Ascending aorta (tissue), 2 donors: ENCODE results near the gene SLC16A5. TPM values are rescaled to one million over a fixed set of nuclear protein-coding genes. Genes with fewer than 3 reads are reported as not detected.

ENCODE experiments used
- DNase-seq, 2 donors: peaks; one replicate each; pipeline ENCODE4 v3.0.0-alpha.2; 2019; ENCODE audit warnings: low spot score in 2 of 2
- H3K27ac ChIP-seq, 2 donors: fragments of 200-600 bp; sonication (generic); one replicate each; pipeline ENCODE4 v1.5.1; 2016 to 2017; ENCODE audit warnings: mild to moderate bottlenecking in 1 of 2
- H3K27me3 ChIP-seq: fragments of 200-600 bp; sonication (generic); one replicate; pipeline ENCODE4 v1.5.1; 2017
- H3K36me3 ChIP-seq, 2 donors: fragments of 200-600 bp; sonication (generic); one replicate each; pipeline ENCODE4 v1.5.1; 2016
- H3K4me1 ChIP-seq, 2 donors: fragments of 200-600 bp; sonication (generic); one replicate each; pipeline ENCODE4 v1.5.1; 2016 to 2017; ENCODE audit warnings: mild to moderate bottlenecking in 1 of 2
- H3K4me3 ChIP-seq, 2 donors: fragments of 200-600 bp; sonication (generic); one replicate each; pipeline ENCODE4 v1.5.1; 2016 to 2017; ENCODE audit warnings: mild to moderate bottlenecking in 1 of 2
- H3K9me3 ChIP-seq, 2 donors: fragments of 200-600 bp; sonication (generic); one replicate each; pipeline ENCODE4 v1.5.1; 2016
- CTCF ChIP-seq, 3 experiments: fragments of 200-600 bp in 2 of 3; fragments of 450-650 bp in 1 of 3; sonication (generic) in 2 of 3; IDR thresholded peaks; one replicate each; pipeline ENCODE4 v1.5.1; 2016 to 2019; ENCODE audit warnings: antibody characterized with exemption in 3 of 3, mild to moderate bottlenecking in 1 of 3, moderate library complexity in 1 of 3
- intact Hi-C: fragments of 100-400 bp; cut with DNase I; formaldehyde crosslinking; loops from one replicate; pipeline ENCODE4 v1.15.1; 2023
- total RNA-seq: library from RNA; depleted of rRNA; stranded (reverse); fragments of >200 nt; gene quantifications from one replicate; pipeline ENCODE4 v1.1.0, GENCODE V29; 2016

Gene SLC16A5
- total RNA-seq, 1 donor from 2014 or later = 101 TPM

GRCh38 chr17:75109046-75109406, 21.3 kb downstream of the SLC16A5 start:
- DNase-seq = no peak
- H3K4me3 ChIP-seq = peak overlapping the region; percentile 93 to 94
- TF ChIP-seq CTCF (IDR thresholded peaks at IDR 0.05) = no peak
- H3K36me3 ChIP-seq = no peaks in the 10 kb centered on the region
- no peaks in the 10 kb centered on the region for H3K27me3 ChIP-seq
- intact Hi-C loops = loop anchor here (2.0 to 5.0 kb wide), 2 partner anchors 62 to 147 kb away; partner anchors contain the start of genes ATP5PD and KCTD2
- peaks cover 3 to 23% of the 10 kb centered on the region in 2 donors for H3K4me1 ChIP-seq
- H3K9me3 ChIP-seq = no peaks in the 10 kb centered on the region
- H3K27ac ChIP-seq = no peak overlapping the region

GRCh38 chr17:75109407-75110233, 21.9 kb downstream of the SLC16A5 start, which contains the start of gene ARMC7:
ARMC7 (plus strand) TSS chr17:75109969; CDS start chr17:75110289, 320 bp downstream.
- no peaks in the 10 kb centered on the region for H3K9me3 ChIP-seq
- H3K27me3 ChIP-seq = no peaks in the 10 kb centered on the region
- no peak for TF ChIP-seq CTCF (IDR thresholded peaks at IDR 0.05)
- peaks cover 3 to 24% of the 10 kb centered on the region in 2 donors for H3K4me1 ChIP-seq
- H3K4me3 ChIP-seq = peak within 1 kb of the TSS; percentile 93 to 94
- peak within 1 kb of the TSS; percentile 41 to 44 for H3K27ac ChIP-seq
- intact Hi-C loops = loop anchor here (2.0 to 5.0 kb wide), 3 partner anchors 63 to 163 kb away; partner anchors contain the start of genes ATP5PD, KCTD2 and MIF4GD
- peak; percentile 48 to 93 for DNase-seq
- H3K36me3 ChIP-seq = no peaks in the 10 kb centered on the region

GRCh38 chr17:75110234-75110937, 22.6 kb downstream of the SLC16A5 start:
- no peak for TF ChIP-seq CTCF (IDR thresholded peaks at IDR 0.05)
- no peaks in the 10 kb centered on the region for H3K9me3 ChIP-seq
- no peaks in the 10 kb centered on the region for H3K27me3 ChIP-seq
- peak overlapping the region; percentile 93 to 94 for H3K4me3 ChIP-seq
- DNase-seq = no peak
- peaks cover 3 to 31% of the 10 kb centered on the region in 2 donors for H3K4me1 ChIP-seq
- intact Hi-C loops = loop anchor here (5.0 kb wide), 1 partner anchor 162 kb away; the partner anchor contains the start of gene MIF4GD
- no peaks in the 10 kb centered on the region for H3K36me3 ChIP-seq
- H3K27ac ChIP-seq = peak overlapping the region; percentile 41 to 44

GRCh38 chr17:75111777-75112335, 24.1 kb downstream of the SLC16A5 start:
- H3K27ac ChIP-seq = no peak overlapping the region
- H3K9me3 ChIP-seq = no peaks in the 10 kb centered on the region
- DNase-seq = no peak
- peaks cover 3 to 30% of the 10 kb centered on the region in 2 donors for H3K4me1 ChIP-seq
- intact Hi-C loops = loop anchor here (5.0 kb wide), 1 partner anchor 160 kb away; the partner anchor contains the start of gene MIF4GD
- no peak overlapping the region for H3K4me3 ChIP-seq
- TF ChIP-seq CTCF (IDR thresholded peaks at IDR 0.05) = no peak
- H3K36me3 ChIP-seq = no peaks in the 10 kb centered on the region
- no peaks in the 10 kb centered on the region for H3K27me3 ChIP-seq

- intact Hi-C loops = loop anchor here (1.0 to 5.0 kb wide), 5 partner anchors 17 to 158 kb away; partner anchors contain the start of genes MIF4GD and NT5C
- peak overlapping the region; percentile 68 to 84 for H3K27ac ChIP-seq
- H3K36me3 ChIP-seq = peaks cover 3 to 5% of the 10 kb centered on the region in 2 donors
- no peaks in the 10 kb centered on the region for H3K27me3 ChIP-seq
- peaks cover 3 to 30% of the 10 kb centered on the region in 2 donors for H3K4me1 ChIP-seq
- no peaks in the 10 kb centered on the region for H3K9me3 ChIP-seq
- peak; percentile 53 to 95 for DNase-seq
- peak overlapping the region; percentile 45 to 70 for H3K4me3 ChIP-seq
- TF ChIP-seq CTCF (IDR thresholded peaks at IDR 0.05) = peak; percentile 93 to 95 (median 95)
Measured at GRCh38 chr17:75113798-75114551, 26.2 kb downstream of the SLC16A5 start.
